Ascending aorta (tissue), 2 donors: ENCODE data around the gene ARVCF. TPM values are rescaled to one million over a fixed set of nuclear protein-coding genes. Genes with fewer than 3 reads are reported as not detected.

Source experiments
- DNase-seq, 2 donors: peaks; one replicate each; pipeline ENCODE4 v3.0.0-alpha.2; 2019; ENCODE audit warnings: low spot score in 2 of 2
- H3K27ac ChIP-seq, 2 donors: fragments of 200-600 bp; sonication (generic); one replicate each; pipeline ENCODE4 v1.5.1; 2016 to 2017; ENCODE audit warnings: mild to moderate bottlenecking in 1 of 2
- H3K27me3 ChIP-seq: fragments of 200-600 bp; sonication (generic); one replicate; pipeline ENCODE4 v1.5.1; 2017
- H3K36me3 ChIP-seq, 2 donors: fragments of 200-600 bp; sonication (generic); one replicate each; pipeline ENCODE4 v1.5.1; 2016
- H3K4me1 ChIP-seq, 2 donors: fragments of 200-600 bp; sonication (generic); one replicate each; pipeline ENCODE4 v1.5.1; 2016 to 2017; ENCODE audit warnings: mild to moderate bottlenecking in 1 of 2
- H3K4me3 ChIP-seq, 2 donors: fragments of 200-600 bp; sonication (generic); one replicate each; pipeline ENCODE4 v1.5.1; 2016 to 2017; ENCODE audit warnings: mild to moderate bottlenecking in 1 of 2
- H3K9me3 ChIP-seq, 2 donors: fragments of 200-600 bp; sonication (generic); one replicate each; pipeline ENCODE4 v1.5.1; 2016
- intact Hi-C: fragments of 100-400 bp; cut with DNase I; formaldehyde crosslinking; loops from one replicate; pipeline ENCODE4 v1.15.1; 2023
- total RNA-seq: library from RNA; depleted of rRNA; stranded (reverse); fragments of >200 nt; gene quantifications from one replicate; pipeline ENCODE4 v1.1.0, GENCODE V29; 2016
- TF ChIP-seq, protein P1 (sequence below), 3 experiments: fragments of 200-600 bp in 2 of 3; fragments of 450-650 bp in 1 of 3; sonication (generic) in 2 of 3; IDR thresholded peaks; one replicate each; pipeline ENCODE4 v1.5.1; 2016 to 2019; ENCODE audit warnings: antibody characterized with exemption in 3 of 3, mild to moderate bottlenecking in 1 of 3, moderate library complexity in 1 of 3

ARVCF gene
- total RNA-seq, 1 donor from 2014 or later: 252 TPM

DNA sequence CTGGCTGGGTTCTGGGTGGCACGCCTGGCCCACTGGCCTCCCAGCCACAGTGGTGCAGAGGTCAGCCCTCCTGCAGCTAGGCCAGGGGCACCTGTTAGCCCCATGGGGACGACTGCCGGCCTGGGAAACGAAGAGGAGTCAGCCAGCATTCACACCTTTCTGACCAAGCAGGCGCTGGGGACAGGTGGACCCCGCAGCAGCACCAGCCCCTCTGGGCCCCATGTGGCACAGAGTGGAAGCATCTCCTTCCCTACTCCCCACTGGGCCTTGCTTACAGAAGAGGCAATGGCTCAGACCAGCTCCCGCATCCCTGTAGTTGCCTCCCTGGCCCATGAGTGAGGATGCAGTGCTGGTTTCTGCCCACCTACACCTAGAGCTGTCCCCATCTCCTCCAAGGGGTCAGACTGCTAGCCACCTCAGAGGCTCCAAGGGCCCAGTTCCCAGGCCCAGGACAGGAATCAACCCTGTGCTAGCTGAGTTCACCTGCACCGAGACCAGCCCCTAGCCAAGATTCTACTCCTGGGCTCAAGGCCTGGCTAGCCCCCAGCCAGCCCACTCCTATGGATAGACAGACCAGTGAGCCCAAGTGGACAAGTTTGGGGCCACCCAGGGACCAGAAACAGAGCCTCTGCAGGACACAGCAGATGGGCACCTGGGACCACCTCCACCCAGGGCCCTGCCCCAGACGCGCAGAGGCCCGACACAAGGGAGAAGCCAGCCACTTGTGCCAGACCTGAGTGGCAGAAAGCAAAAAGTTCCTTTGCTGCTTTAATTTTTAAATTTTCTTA is 47.3 kb downstream of the ARVCF start:
- Histone ChIP-seq H3K36me3 (peaks cover 68 to 94% of the 10 kb centered on the region in 2 donors), H3K27ac (no peak overlapping the region), H3K27me3 (no peaks in the 10 kb centered on the region), H3K4me1 (peaks cover 0 to 6% of the 10 kb centered on the region in 2 donors), H3K9me3 (no peaks in the 10 kb centered on the region), H3K4me3 (no peak overlapping the region)
- TF ChIP-seq, protein P1, sequence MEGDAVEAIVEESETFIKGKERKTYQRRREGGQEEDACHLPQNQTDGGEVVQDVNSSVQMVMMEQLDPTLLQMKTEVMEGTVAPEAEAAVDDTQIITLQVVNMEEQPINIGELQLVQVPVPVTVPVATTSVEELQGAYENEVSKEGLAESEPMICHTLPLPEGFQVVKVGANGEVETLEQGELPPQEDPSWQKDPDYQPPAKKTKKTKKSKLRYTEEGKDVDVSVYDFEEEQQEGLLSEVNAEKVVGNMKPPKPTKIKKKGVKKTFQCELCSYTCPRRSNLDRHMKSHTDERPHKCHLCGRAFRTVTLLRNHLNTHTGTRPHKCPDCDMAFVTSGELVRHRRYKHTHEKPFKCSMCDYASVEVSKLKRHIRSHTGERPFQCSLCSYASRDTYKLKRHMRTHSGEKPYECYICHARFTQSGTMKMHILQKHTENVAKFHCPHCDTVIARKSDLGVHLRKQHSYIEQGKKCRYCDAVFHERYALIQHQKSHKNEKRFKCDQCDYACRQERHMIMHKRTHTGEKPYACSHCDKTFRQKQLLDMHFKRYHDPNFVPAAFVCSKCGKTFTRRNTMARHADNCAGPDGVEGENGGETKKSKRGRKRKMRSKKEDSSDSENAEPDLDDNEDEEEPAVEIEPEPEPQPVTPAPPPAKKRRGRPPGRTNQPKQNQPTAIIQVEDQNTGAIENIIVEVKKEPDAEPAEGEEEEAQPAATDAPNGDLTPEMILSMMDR (IDR thresholded peaks at IDR 0.05): no peak
- no peak for DNase-seq
- intact Hi-C loops: loop anchor here (10.0 kb wide), 1 partner anchor 145 kb away; the partner anchor contains the start of genes RANBP1 and TRMT2A

DNA sequence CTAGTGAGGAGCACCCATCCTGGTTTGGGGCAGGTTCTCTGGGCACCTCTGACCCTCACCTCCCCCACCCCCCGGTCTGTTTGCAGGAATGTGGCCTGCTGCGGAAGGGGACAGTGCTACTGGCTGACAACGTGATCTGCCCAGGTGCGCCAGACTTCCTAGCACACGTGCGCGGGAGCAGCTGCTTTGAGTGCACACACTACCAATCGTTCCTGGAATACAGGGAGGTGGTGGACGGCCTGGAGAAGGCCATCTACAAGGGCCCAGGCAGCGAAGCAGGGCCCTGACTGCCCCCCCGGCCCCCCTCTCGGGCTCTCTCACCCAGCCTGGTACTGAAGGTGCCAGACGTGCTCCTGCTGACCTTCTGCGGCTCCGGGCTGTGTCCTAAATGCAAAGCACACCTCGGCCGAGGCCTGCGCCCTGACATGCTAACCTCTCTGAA is 48.2 kb downstream of the ARVCF start:
- Histone ChIP-seq H3K27ac (no peak overlapping the region), H3K9me3 (no peaks in the 10 kb centered on the region), H3K4me1 (peaks cover 0 to 6% of the 10 kb centered on the region in 2 donors), H3K36me3 (peaks cover 70 to 96% of the 10 kb centered on the region in 2 donors), H3K4me3 (no peak overlapping the region), H3K27me3 (no peaks in the 10 kb centered on the region)
- TF ChIP-seq, protein P1 (IDR thresholded peaks at IDR 0.05): no peak
- DNase-seq: no peak
- intact Hi-C loops: loop anchor here (10.0 kb wide), 1 partner anchor 146 kb away; the partner anchor contains the start of genes RANBP1 and TRMT2A

DNA sequence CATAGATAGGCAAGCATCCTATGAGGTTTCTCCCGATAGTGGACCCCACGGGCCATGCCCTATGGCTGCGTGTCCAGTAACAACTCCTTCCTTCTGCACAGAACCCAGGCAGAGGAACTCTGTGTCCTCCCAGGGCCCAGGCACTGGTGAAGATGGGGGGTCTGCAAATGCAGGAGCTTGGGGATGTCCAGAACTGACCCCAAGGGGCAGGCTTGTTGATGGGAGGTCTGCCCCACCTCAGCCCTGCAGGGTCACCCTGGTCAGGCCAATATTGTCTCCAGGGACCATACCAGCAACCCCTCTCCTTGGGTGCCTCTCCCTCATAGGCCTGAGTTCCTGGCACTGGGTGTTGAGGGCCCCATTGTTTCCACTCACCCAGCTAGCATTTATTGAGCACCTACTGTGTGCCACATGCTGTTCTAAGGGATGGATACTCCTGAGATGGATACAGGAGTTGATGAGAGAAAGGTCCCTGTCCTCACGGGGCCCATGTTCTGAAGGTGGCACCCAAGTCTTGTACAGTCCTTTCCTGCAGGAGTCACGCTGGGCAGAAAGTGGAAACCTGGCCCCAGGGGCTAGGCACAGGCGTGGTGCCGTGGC is 48.7 kb downstream of the ARVCF start:
- Histone ChIP-seq H3K4me3 (no peak overlapping the region), H3K9me3 (no peaks in the 10 kb centered on the region), H3K4me1 (peaks cover 0 to 6% of the 10 kb centered on the region in 2 donors), H3K27me3 (no peaks in the 10 kb centered on the region), H3K36me3 (peaks cover 65 to 94% of the 10 kb centered on the region in 2 donors), H3K27ac (no peak overlapping the region)
- TF ChIP-seq, protein P1 (IDR thresholded peaks at IDR 0.05): no peak
- no peak for DNase-seq
- intact Hi-C loops: loop anchor here (10.0 kb wide), 1 partner anchor 147 kb away; the partner anchor contains the start of genes RANBP1 and TRMT2A

DNA sequence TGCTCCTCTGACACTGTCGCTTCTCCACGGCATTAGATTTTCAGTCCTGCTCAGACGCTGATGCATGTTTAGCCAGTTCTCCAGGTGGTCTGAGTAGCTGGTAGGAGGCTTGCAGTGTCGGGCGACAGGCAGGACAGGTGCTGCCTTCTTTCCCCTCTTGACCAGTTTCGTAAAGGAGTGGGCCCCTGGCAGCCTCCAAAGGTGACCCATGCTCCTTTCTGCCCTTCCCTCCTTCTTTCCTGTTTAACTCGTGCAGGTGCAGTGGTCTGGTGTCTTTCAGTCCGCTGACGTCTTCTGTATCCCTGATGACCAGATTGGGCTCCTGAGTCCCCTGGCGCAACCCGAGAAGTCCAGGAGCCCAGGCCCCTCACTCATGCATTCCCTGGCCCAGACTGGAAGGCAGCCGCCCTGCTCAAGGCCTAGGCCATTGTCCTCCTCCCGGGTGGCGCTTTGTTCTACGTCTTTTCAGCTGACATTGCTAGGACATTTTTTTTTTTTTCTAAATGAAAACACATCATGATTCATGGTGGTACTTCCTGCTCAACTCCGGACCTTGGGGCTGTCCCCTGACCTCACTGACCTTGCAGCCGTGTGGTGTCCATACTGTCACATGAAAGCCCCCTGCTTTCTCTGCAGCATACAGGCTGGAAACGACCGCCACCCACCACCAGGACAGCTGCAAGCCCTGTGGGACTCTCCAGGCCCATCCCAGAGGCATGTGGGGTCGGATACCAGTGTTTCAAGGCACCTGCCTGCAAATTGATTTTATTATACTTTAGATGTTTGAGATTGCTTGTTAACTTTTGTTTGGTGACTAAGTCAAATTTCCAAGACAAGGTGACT is 49.5 kb downstream of the ARVCF start:
- Histone ChIP-seq H3K4me3 (no peak overlapping the region), H3K27ac (no peak overlapping the region), H3K27me3 (no peaks in the 10 kb centered on the region), H3K4me1 (peaks cover 0 to 6% of the 10 kb centered on the region in 2 donors), H3K9me3 (no peaks in the 10 kb centered on the region), H3K36me3 (peaks cover 56 to 86% of the 10 kb centered on the region in 2 donors)
- no peak for DNase-seq
- TF ChIP-seq, protein P1 (IDR thresholded peaks at IDR 0.05): no peak
- intact Hi-C loops: loop anchor here (10.0 kb wide), 1 partner anchor 148 kb away; the partner anchor contains the start of genes RANBP1 and TRMT2A
